Stimulated activated naive B cell treated with anti-CD40 and anti-IgM and Interleukin-4, amounts not matched to agents 10 μg/mL and 1 μg/mL and 100 μg/mL, for 72 hours (primary cell): ENCODE data around the gene DNAH17.

Source experiments
- ATAC-seq, 2 donors: fragments of 150-1000 bp; cut with Tn5 transposase; replicated peaks; 2 replicates each; pipeline ENCODE4 v1.10.0; 2021; ENCODE audit warnings: moderate library complexity in 1 of 2
- DNase-seq: peaks from one replicate; pipeline ENCODE4 v3.0.0; 2021
- H3K27ac Mint-ChIP-seq: one replicate; pipeline ENCODE4 v1.8.0; 2022; ENCODE audit warnings: mild to moderate bottlenecking, mixed read lengths
- H3K27me3 Mint-ChIP-seq, 2 donors: one replicate each; pipeline ENCODE4 v1.8.0; 2022; ENCODE audit warnings: mixed read lengths in 2 of 2
- H3K36me3 Mint-ChIP-seq, 2 donors: one replicate each; pipeline ENCODE4 v1.8.0; 2022; ENCODE audit warnings: mixed read lengths in 2 of 2, mild to moderate bottlenecking in 1 of 2
- H3K4me1 Mint-ChIP-seq, 2 donors: one replicate each; pipeline ENCODE4 v1.8.0; 2022; ENCODE audit warnings: mixed read lengths in 2 of 2, mild to moderate bottlenecking in 1 of 2
- H3K4me3 Mint-ChIP-seq, 2 donors: one replicate each; pipeline ENCODE4 v1.8.0; 2022; ENCODE audit warnings: mild to moderate bottlenecking in 2 of 2, mixed read lengths in 2 of 2, moderate library complexity in 1 of 2
- H3K9me3 Mint-ChIP-seq, 2 donors: one replicate each; pipeline ENCODE4 v1.8.0; 2022; ENCODE audit warnings: mixed read lengths in 2 of 2, mild to moderate bottlenecking in 1 of 2

DNAH17 gene

GRCh38 chr17:78400581-78401240 lies 176.5 kb downstream of the DNAH17 start:
- Mint-ChIP-seq H3K9me3 (no peaks in the 10 kb centered on the region), H3K27ac (no peak overlapping the region), H3K4me3 (no peak overlapping the region), H3K27me3 (no peaks in the 10 kb centered on the region), H3K36me3 (peaks cover 66 to 85% of the 10 kb centered on the region in 2 donors), H3K4me1 (peaks cover 14 to 23% of the 10 kb centered on the region in 2 donors)
- DNase-seq (no peak), ATAC-seq (no peak)

GRCh38 chr17:78399693-78400144 lies 177.5 kb downstream of the DNAH17 start:
- H3K9me3 Mint-ChIP-seq, result no peaks in the 10 kb centered on the region
- no peak overlapping the region for H3K4me3 Mint-ChIP-seq
- H3K27me3 Mint-ChIP-seq, result no peaks in the 10 kb centered on the region
- no peak for DNase-seq
- ATAC-seq, result no peak
- peaks cover 16 to 23% of the 10 kb centered on the region in 2 donors for H3K4me1 Mint-ChIP-seq
- H3K27ac Mint-ChIP-seq, result no peak overlapping the region
- peaks cover 62 to 86% of the 10 kb centered on the region in 2 donors for H3K36me3 Mint-ChIP-seq

GRCh38 chr17:78399028-78399692 lies 178.0 kb downstream of the DNAH17 start:
- no peak for ATAC-seq
- H3K27me3 Mint-ChIP-seq, result no peaks in the 10 kb centered on the region
- H3K36me3 Mint-ChIP-seq, result peaks cover 59 to 84% of the 10 kb centered on the region in 2 donors
- H3K9me3 Mint-ChIP-seq, result no peaks in the 10 kb centered on the region
- no peak for DNase-seq
- no peak overlapping the region for H3K27ac Mint-ChIP-seq
- no peak overlapping the region for H3K4me3 Mint-ChIP-seq
- H3K4me1 Mint-ChIP-seq, result peaks cover 17 to 29% of the 10 kb centered on the region in 2 donors

GRCh38 chr17:78398390-78398789 lies 178.8 kb downstream of the DNAH17 start:
- peaks cover 19 to 36% of the 10 kb centered on the region in 2 donors for H3K4me1 Mint-ChIP-seq
- H3K27ac Mint-ChIP-seq, result peak overlapping the region; percentile 14
- H3K36me3 Mint-ChIP-seq, result peaks cover 56 to 82% of the 10 kb centered on the region in 2 donors
- ATAC-seq, result no peak
- no peak overlapping the region for H3K4me3 Mint-ChIP-seq
- H3K9me3 Mint-ChIP-seq, result no peaks in the 10 kb centered on the region
- DNase-seq, result no peak
- H3K27me3 Mint-ChIP-seq, result no peaks in the 10 kb centered on the region

GRCh38 chr17:78397681-78398101 lies 179.5 kb downstream of the DNAH17 start:
- H3K27ac Mint-ChIP-seq, result no peak overlapping the region
- no peak overlapping the region for H3K4me3 Mint-ChIP-seq
- peaks cover 54 to 78% of the 10 kb centered on the region in 2 donors for H3K36me3 Mint-ChIP-seq
- no peaks in the 10 kb centered on the region for H3K27me3 Mint-ChIP-seq
- DNase-seq (no peak), ATAC-seq (no peak)
- H3K9me3 Mint-ChIP-seq, result no peaks in the 10 kb centered on the region
- H3K4me1 Mint-ChIP-seq, result peaks cover 19 to 42% of the 10 kb centered on the region in 2 donors

GRCh38 chr17:78396441-78397337 lies 180.5 kb downstream of the DNAH17 start:
- H3K27ac Mint-ChIP-seq, result no peak overlapping the region
- peaks cover 48 to 73% of the 10 kb centered on the region in 2 donors for H3K36me3 Mint-ChIP-seq
- DNase-seq, result no peak

GRCh38 chr17:78395155-78395554 lies 182.0 kb downstream of the DNAH17 start:
- H3K36me3 Mint-ChIP-seq, result peaks cover 45 to 65% of the 10 kb centered on the region in 2 donors
- DNase-seq (no peak), ATAC-seq (no peak)
- H3K4me3 Mint-ChIP-seq, result no peak overlapping the region
- peaks cover 24 to 51% of the 10 kb centered on the region in 2 donors for H3K4me1 Mint-ChIP-seq
- no peaks in the 10 kb centered on the region for H3K27me3 Mint-ChIP-seq
- H3K27ac Mint-ChIP-seq, result no peak overlapping the region
- H3K9me3 Mint-ChIP-seq, result no peaks in the 10 kb centered on the region

More at GRCh38 chr17:78396441-78397337, 180.5 kb downstream of the DNAH17 start:
- ATAC-seq, result no peak
- peaks cover 15 to 47% of the 10 kb centered on the region in 2 donors for H3K4me1 Mint-ChIP-seq
- H3K27me3 Mint-ChIP-seq, result no peaks in the 10 kb centered on the region
- H3K4me3 Mint-ChIP-seq, result no peak overlapping the region
- H3K9me3 Mint-ChIP-seq, result no peaks in the 10 kb centered on the region

GRCh38 chr17:78394209-78394608 lies 183.0 kb downstream of the DNAH17 start:
- Mint-ChIP-seq H3K36me3 (peaks cover 45 to 60% of the 10 kb centered on the region in 2 donors), H3K4me1 (peaks cover 26 to 58% of the 10 kb centered on the region in 2 donors), H3K4me3 (no peak overlapping the region), H3K27ac (no peak overlapping the region), H3K9me3 (no peaks in the 10 kb centered on the region), H3K27me3 (no peaks in the 10 kb centered on the region)
- ATAC-seq (no peak), DNase-seq (no peak)

GRCh38 chr17:78393575-78393974 lies 183.6 kb downstream of the DNAH17 start:
- no peak for DNase-seq
- H3K9me3 Mint-ChIP-seq, result no peaks in the 10 kb centered on the region
- H3K36me3 Mint-ChIP-seq, result peaks cover 38 to 55% of the 10 kb centered on the region in 2 donors
- H3K4me1 Mint-ChIP-seq, result peaks cover 27 to 65% of the 10 kb centered on the region in 2 donors
- peak overlapping the region; percentile 87 for H3K27ac Mint-ChIP-seq
- H3K4me3 Mint-ChIP-seq, result peak overlapping the region; percentile 8 to 44
- peak in 1 of 2 donors; percentile 11 for ATAC-seq
- no peaks in the 10 kb centered on the region for H3K27me3 Mint-ChIP-seq

- peaks cover 34 to 77% of the 10 kb centered on the region in 2 donors for H3K4me1 Mint-ChIP-seq
- H3K4me3 Mint-ChIP-seq, result no peak overlapping the region
- H3K36me3 Mint-ChIP-seq, result peaks cover 33 to 53% of the 10 kb centered on the region in 2 donors
- H3K27me3 Mint-ChIP-seq, result no peaks in the 10 kb centered on the region
- peak overlapping the region; percentile 25 for H3K27ac Mint-ChIP-seq
- DNase-seq (no peak), ATAC-seq (no peak)
- H3K9me3 Mint-ChIP-seq, result no peaks in the 10 kb centered on the region
Measured at GRCh38 chr17:78392295-78392694, 184.9 kb downstream of the DNAH17 start.

- H3K4me3 Mint-ChIP-seq, result no peak overlapping the region
- DNase-seq (no peak), ATAC-seq (no peak)
- peaks cover 30 to 53% of the 10 kb centered on the region in 2 donors for H3K36me3 Mint-ChIP-seq
- peaks cover 36 to 79% of the 10 kb centered on the region in 2 donors for H3K4me1 Mint-ChIP-seq
- peak overlapping the region; percentile 90 for H3K27ac Mint-ChIP-seq
- H3K27me3 Mint-ChIP-seq, result no peaks in the 10 kb centered on the region
- peaks cover under 1 to 1% of the 10 kb centered on the region in 2 donors for H3K9me3 Mint-ChIP-seq
Measured at GRCh38 chr17:78391843-78392242, 185.4 kb downstream of the DNAH17 start.

GRCh38 chr17:78391051-78391431 lies 186.2 kb downstream of the DNAH17 start:
- peaks cover 2 to 5% of the 10 kb centered on the region in 2 donors for H3K9me3 Mint-ChIP-seq
- no peak for ATAC-seq
- peaks cover 44 to 88% of the 10 kb centered on the region in 2 donors for H3K4me1 Mint-ChIP-seq
- peaks cover 32 to 49% of the 10 kb centered on the region in 2 donors for H3K36me3 Mint-ChIP-seq
- H3K27me3 Mint-ChIP-seq, result no peaks in the 10 kb centered on the region
- no peak for DNase-seq
- H3K27ac Mint-ChIP-seq, result peak overlapping the region; percentile 90
- H3K4me3 Mint-ChIP-seq, result no peak overlapping the region

GRCh38 chr17:78390241-78391050 lies 186.8 kb downstream of the DNAH17 start:
- H3K27ac Mint-ChIP-seq, result peak overlapping the region; percentile 90
- peaks cover 30 to 47% of the 10 kb centered on the region in 2 donors for H3K36me3 Mint-ChIP-seq
- no peaks in the 10 kb centered on the region for H3K27me3 Mint-ChIP-seq
- H3K4me3 Mint-ChIP-seq, result peak overlapping the region in 1 of 2 donors; percentile 44
- ATAC-seq (no peak), DNase-seq (no peak)
- peaks cover 50 to 93% of the 10 kb centered on the region in 2 donors for H3K4me1 Mint-ChIP-seq
- peaks cover 2 to 5% of the 10 kb centered on the region in 2 donors for H3K9me3 Mint-ChIP-seq
